Keratinocyte (primary cell): ENCODE data around the gene CTIF. TPM values are rescaled to one million over a fixed set of nuclear protein-coding genes. Genes with fewer than 3 reads are reported as not detected.

Experiments
- DNase-seq: peaks from one replicate; pipeline ENCODE4 v3.0.0-alpha.2; 2011; ENCODE audit warnings: low read depth, missing footprints, low spot score
- FAIRE-seq: peaks from 2 replicates; lab custom pipeline; 2011; peaks lifted over from hg19 to GRCh38; lab: Jason Lieb, UNC
- H2AFZ ChIP-seq: 2 replicates; pipeline ENCODE4 v1.6.0; 2012; ENCODE audit warnings: low read length, control low read depth, inconsistent platforms; ENCODE audit not compliant: control insufficient read depth
- H3K27ac ChIP-seq: 2 replicates; pipeline ENCODE4 v1.5.1; 2011; ENCODE audit warnings: low read length; ENCODE audit not compliant: control insufficient read depth, insufficient read depth
- H3K27me3 ChIP-seq: 3 replicates; pipeline ENCODE4 v1.6.0; 2011; ENCODE audit warnings: low read length; ENCODE audit not compliant: control insufficient read depth, insufficient read depth; ENCODE audit errors: extremely low read depth
- H3K36me3 ChIP-seq, 2 experiments: 2 replicates in 1 of 2; 3 replicates in 1 of 2; pipeline ENCODE4 v1.5.1; 2011; ENCODE audit warnings: low read length in 2 of 2, mild to moderate bottlenecking in 1 of 2; ENCODE audit not compliant: control insufficient read depth in 2 of 2, insufficient read depth in 2 of 2; ENCODE audit errors: extremely low read depth in 1 of 2
- H3K4me1 ChIP-seq: 3 replicates; pipeline ENCODE4 v1.5.1; 2011; ENCODE audit warnings: low read length; ENCODE audit not compliant: control insufficient read depth, insufficient read depth; ENCODE audit errors: extremely low read depth
- H3K4me2 ChIP-seq: 3 replicates; pipeline ENCODE4 v1.6.0; 2011; ENCODE audit warnings: low read depth, low read length; ENCODE audit not compliant: control insufficient read depth, insufficient read depth; ENCODE audit errors: extremely low read depth
- H3K4me3 ChIP-seq, 3 experiments: fragments of 200-600 bp in 1 of 3; sonication (generic) in 1 of 3; 2 replicates in 2 of 3; 3 replicates in 1 of 3; pipeline ENCODE4 v1.5.1; 2011 to 2016; ENCODE audit warnings: low read length in 3 of 3, mild to moderate bottlenecking in 3 of 3, control low read depth in 2 of 3, inconsistent platforms in 1 of 3, low read depth in 1 of 3, mixed read lengths in 1 of 3, mixed run types in 1 of 3, moderate library complexity in 1 of 3; ENCODE audit not compliant: control insufficient read depth in 2 of 3, insufficient read depth in 2 of 3; ENCODE audit errors: extremely low read depth in 1 of 3
- H3K79me2 ChIP-seq: 2 replicates; pipeline ENCODE4 v1.6.0; 2012; ENCODE audit warnings: low read length; ENCODE audit not compliant: control insufficient read depth, insufficient read depth
- H3K9ac ChIP-seq: 3 replicates; pipeline ENCODE4 v1.6.0; 2011; ENCODE audit warnings: low read length; ENCODE audit not compliant: control insufficient read depth, insufficient read depth; ENCODE audit errors: extremely low read depth
- H3K9me1 ChIP-seq: 3 replicates; pipeline ENCODE4 v1.6.0; 2011; ENCODE audit warnings: low read length; ENCODE audit not compliant: control insufficient read depth, insufficient read depth; ENCODE audit errors: extremely low read depth
- H3K9me3 ChIP-seq: 2 replicates; pipeline ENCODE4 v1.5.1; 2012; ENCODE audit warnings: low read depth, low read length; ENCODE audit not compliant: control insufficient read depth
- H4K20me1 ChIP-seq: 3 replicates; pipeline ENCODE4 v1.6.0; 2011; ENCODE audit warnings: low read length; ENCODE audit not compliant: control insufficient read depth, insufficient read depth; ENCODE audit errors: extremely low read depth
- EZH2 ChIP-seq: IDR thresholded peaks from one replicate; pipeline ENCODE4 v1.6.1; 2012; ENCODE audit warnings: inconsistent platforms, mild to moderate bottlenecking, low read length, moderate library complexity
- dilution Hi-C: fragments of 300-500 bp; cut with MboI; formaldehyde crosslinking; loops from one replicate; pipeline ENCODE4 v1.7.0; 2020; ENCODE audit warnings: low sequenced_read_pairs; ENCODE audit not compliant: extremely low pct_ligation_motif_present
- polyA plus RNA-seq, 5 experiments: library from polyadenylated mRNA; depleted of rRNA in 3 of 5; stranded (reverse) in 3 of 5; stranded (forward) in 1 of 5; unstranded in 1 of 5; fragments of >200 nt; gene quantifications; 1 replicate in 1 of 5; 2 replicates in 3 of 5; 3 replicates in 1 of 5; pipeline versions ENCODE4 v1.2.1 to v1.2.3, GENCODE V29; 2011 to 2012; ENCODE audit warnings: missing spikeins in 2 of 5, low read depth in 1 of 5, low replicate concordance in 1 of 5
- TF ChIP-seq, protein P1 (sequence below), 3 experiments: IDR thresholded peaks in 1 of 3; conservative IDR thresholded peaks in 1 of 3; optimal IDR thresholded peaks in 1 of 3; 2 replicates in 2 of 3; 3 replicates in 1 of 3; pipeline versions ENCODE3 to v1.5.1; 2011; ENCODE audit warnings: low read length in 3 of 3, mild to moderate bottlenecking in 3 of 3, moderate library complexity in 2 of 3, control low read depth in 1 of 3, inconsistent platforms in 1 of 3; ENCODE audit not compliant: insufficient read depth in 2 of 3; ENCODE audit errors: extremely low read depth in 1 of 3

The CTIF gene
- polyA plus RNA-seq, 1 donor (not counting 4 experiments of a cell fraction or from before 2014, with no cell fraction given), result 15.0 TPM

DNA sequence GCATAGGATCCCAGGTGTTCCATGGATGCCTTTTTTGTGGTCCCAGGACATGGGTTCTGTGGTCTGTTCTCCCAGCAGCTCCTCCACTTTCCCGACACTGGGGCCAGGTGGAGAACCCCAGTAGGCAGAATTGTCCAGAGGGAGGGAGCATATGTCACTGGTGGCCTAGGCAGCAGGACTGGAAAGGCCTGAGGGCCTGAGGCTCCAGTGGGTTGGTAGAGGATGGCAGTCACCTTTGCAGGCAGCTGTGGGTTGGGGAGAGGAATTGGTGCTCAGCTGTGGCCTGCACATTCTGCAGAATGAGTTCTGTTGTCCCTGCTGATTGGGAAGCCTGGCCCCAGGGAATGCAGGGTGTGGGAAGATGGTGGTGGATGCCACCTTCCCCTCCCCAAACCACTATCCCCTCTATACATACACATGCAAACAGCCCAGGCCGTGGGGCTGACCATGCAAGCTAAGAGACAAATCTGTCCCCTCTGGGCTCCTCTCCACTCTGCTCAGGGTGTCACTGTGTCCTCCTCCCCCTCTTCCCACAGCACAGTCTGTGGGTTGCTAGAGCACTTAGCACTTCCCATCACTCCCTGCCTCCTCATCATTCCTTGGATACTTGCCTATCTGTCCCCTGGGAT is 11.4 kb downstream of the CTIF start:
- Histone ChIP-seq H4K20me1 (no peaks in the 10 kb centered on the region), H3K4me1 (peaks cover 59% of the 10 kb centered on the region), H2AFZ (no peak overlapping the region), H3K79me2 (peaks cover 55% of the 10 kb centered on the region), H3K27ac (no peak overlapping the region), H3K9me3 (no peaks in the 10 kb centered on the region), H3K9ac (no peak overlapping the region), H3K9me1 (no peaks in the 10 kb centered on the region), H3K4me2 (no peak overlapping the region), H3K36me3 (peaks cover 1 to 8% of the 10 kb centered on the region in 2 experiments), H3K27me3 (no peaks in the 10 kb centered on the region), H3K4me3 (no peak overlapping the region)
- dilution Hi-C loops, result no loop called here
- FAIRE-seq (no peak), DNase-seq (no peak)
- TF ChIP-seq, protein P1, sequence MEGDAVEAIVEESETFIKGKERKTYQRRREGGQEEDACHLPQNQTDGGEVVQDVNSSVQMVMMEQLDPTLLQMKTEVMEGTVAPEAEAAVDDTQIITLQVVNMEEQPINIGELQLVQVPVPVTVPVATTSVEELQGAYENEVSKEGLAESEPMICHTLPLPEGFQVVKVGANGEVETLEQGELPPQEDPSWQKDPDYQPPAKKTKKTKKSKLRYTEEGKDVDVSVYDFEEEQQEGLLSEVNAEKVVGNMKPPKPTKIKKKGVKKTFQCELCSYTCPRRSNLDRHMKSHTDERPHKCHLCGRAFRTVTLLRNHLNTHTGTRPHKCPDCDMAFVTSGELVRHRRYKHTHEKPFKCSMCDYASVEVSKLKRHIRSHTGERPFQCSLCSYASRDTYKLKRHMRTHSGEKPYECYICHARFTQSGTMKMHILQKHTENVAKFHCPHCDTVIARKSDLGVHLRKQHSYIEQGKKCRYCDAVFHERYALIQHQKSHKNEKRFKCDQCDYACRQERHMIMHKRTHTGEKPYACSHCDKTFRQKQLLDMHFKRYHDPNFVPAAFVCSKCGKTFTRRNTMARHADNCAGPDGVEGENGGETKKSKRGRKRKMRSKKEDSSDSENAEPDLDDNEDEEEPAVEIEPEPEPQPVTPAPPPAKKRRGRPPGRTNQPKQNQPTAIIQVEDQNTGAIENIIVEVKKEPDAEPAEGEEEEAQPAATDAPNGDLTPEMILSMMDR (optimal IDR thresholded peaks at IDR 0.05 in 1 of 3, IDR thresholded peaks at IDR 0.05 in 1 of 3, conservative IDR thresholded peaks at IDR 0.05 in 1 of 3; ENCODE audit: extremely low read depth in 1 of 3, insufficient read depth in 2 of 3, low read length in 3 of 3), result no peak
- no peak for TF ChIP-seq EZH2

DNA sequence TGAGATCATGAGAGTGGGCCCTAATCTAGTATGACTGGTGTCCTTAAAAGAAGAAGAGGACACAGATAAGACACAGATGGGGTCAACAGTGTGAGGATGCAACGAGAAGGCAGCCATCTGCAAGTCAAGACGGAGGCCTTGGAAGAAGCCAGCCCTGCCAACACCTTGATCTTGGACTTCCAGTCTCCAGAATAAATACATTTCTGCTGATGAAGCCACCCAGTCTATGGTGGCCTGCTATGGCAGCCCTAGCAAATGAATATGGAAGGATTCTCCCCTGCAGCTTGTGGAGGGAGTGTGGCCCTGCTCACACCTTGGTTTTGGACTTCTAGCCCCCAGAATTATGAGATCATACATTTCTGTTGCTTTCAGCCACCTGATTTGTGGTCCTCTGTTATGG is 12.3 kb downstream of the CTIF start:
- Histone ChIP-seq H3K79me2 (peaks cover 60% of the 10 kb centered on the region), H3K9me1 (no peaks in the 10 kb centered on the region), H4K20me1 (no peaks in the 10 kb centered on the region), H3K9ac (no peak overlapping the region), H2AFZ (no peak overlapping the region), H3K9me3 (no peaks in the 10 kb centered on the region), H3K27me3 (no peaks in the 10 kb centered on the region), H3K27ac (no peak overlapping the region), H3K36me3 (peaks cover 1 to 8% of the 10 kb centered on the region in 2 experiments), H3K4me1 (peaks cover 50% of the 10 kb centered on the region), H3K4me2 (no peak overlapping the region), H3K4me3 (no peak overlapping the region)
- no peak for DNase-seq
- TF ChIP-seq, protein P1 (optimal IDR thresholded peaks at IDR 0.05 in 1 of 3, IDR thresholded peaks at IDR 0.05 in 1 of 3, conservative IDR thresholded peaks at IDR 0.05 in 1 of 3; ENCODE audit: extremely low read depth in 1 of 3, insufficient read depth in 2 of 3, low read length in 3 of 3), result no peak
- no peak for TF ChIP-seq EZH2
- no peak for FAIRE-seq
- dilution Hi-C loops, result no loop called here
